Activated naive CD4-positive, alpha-beta T cell treated with Interleukin-2 at 50 U/mL for 16 hours (primary cell): ENCODE measurements around the gene SLC38A3.
"Not testable (repeated sequence)": the region's sequence is repeated elsewhere in the genome, so short reads cannot be mapped to it uniquely, and the experiment has no call there.

Source experiments
- DNase-seq: peaks from one replicate; pipeline ENCODE4 v3.0.0-alpha.2; 2020

The SLC38A3 gene

DNA sequence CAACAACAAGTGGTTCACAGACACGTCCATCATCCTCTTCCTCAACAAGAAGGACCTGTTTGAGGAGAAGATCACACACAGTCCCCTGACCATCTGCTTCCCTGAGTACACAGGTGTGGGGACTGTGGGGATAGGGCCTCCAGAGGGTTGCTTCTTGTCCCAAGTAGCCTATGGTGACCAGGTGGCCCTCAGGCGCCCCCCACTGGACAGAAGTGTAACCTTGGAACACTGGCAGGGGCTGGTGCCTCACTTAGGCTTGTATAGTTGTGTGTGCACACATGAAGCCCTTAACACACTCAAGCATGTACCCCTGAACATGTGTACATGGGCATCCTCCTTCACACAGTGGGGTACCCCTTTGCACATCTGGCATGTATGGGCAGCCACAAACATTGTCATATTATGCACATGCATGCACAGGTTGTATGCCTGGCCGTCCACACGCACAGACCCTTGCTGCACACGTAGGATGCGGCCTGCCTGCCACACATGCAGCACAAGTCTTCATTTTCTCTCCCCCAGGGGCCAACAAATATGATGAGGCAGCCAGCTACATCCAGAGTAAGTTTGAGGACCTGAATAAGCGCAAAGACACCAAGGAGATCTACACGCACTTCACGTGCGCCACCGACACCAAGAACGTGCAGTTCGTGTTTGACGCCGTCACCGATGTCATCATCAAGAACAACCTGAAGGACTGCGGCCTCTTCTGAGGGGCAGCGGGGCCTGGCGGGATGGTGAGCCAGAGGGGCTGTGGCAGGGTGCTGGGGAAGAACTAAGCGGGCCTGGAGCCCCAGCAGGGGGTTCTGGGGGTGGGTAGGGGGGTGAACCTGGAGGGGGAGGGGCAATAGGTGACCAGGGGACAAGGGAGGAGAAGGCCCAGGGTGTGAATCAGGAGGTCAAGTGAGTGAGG lies 52.2 kb downstream of the SLC38A3 start:
- DNase-seq, result peak; percentile 47

DNA sequence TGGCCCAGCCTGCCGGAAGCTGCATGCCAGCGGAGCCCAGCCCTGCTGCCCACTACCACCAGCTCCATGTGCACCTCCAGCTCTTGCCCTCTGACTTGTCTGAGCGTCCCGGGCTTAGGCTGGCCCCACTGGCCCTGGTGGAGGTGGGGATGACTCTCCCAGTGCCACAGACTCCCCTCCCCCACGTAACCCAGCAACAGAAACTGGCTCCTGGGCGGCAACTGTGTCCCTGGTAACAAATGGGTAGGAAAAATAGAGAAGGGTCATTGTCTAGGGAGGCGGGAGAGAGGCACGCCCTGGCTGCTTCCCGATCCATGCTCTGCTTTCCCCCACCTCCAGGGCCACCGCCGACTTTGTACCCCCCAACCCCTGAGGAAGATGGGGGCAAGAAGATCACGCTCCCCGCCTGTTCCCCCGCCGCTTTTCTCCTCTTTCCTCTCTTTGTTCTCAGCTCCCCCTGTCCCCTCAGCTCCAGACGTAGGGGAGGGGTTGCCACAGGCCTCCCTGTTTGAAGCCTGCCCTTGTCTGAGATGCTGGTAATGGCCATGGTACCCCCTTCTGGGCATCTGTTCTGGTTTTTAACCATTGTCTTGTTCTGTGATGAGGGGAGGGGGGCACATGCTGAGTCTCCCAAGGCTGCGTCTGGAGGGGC lies 53.1 kb downstream of the SLC38A3 start:
- no peak for DNase-seq

DNA sequence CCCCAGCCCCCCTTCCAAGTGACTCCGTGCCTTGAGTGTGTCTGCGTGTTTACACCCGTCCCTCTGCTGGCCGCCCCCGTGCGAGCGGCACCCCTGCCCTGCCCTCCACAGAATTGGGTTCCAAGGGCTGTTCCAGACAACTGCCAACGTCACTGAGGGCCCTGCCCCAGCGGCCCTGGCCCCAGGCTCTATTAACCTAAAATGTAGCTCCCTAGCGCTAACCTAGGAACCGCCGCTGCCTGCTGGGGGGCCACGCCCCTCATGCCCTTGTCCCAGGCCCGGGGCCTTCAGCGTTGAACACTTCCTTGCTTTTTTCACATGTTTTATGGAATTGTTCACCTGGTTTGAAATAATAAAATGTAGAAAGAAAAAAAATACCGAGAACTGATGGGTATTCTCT lies 53.9 kb downstream of the SLC38A3 start:
- DNase-seq, result no peak

DNA sequence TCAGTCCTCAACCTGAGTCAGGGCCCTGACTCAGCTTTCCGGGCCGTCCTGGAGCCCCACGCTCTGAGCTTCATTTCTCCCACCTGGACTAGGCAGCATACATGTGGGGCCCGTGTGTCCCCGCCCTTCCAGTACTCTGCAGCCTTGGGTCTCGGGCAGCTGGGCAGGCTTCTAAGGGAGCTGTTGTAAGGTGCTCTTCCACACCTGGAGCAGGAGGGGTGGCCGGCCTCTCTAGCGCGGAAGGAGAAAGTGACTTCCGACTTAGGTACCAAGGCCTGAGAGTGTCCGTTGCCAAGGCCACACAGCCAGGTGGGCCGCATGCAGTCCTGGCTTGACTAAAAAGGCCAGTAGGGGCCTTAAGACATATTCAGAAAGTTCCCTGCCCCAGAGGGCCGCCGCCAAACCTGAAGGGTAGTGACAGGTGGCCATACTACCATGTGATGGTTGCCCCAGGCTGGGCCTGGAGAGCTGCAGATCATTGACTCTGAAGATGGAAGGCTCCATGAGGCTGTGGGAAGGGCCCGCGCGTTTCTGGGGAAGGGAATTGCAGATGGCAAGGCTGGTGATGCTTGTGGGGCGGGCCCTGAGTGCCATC lies 54.5 kb downstream of the SLC38A3 start:
- DNase-seq, result no peak

DNA sequence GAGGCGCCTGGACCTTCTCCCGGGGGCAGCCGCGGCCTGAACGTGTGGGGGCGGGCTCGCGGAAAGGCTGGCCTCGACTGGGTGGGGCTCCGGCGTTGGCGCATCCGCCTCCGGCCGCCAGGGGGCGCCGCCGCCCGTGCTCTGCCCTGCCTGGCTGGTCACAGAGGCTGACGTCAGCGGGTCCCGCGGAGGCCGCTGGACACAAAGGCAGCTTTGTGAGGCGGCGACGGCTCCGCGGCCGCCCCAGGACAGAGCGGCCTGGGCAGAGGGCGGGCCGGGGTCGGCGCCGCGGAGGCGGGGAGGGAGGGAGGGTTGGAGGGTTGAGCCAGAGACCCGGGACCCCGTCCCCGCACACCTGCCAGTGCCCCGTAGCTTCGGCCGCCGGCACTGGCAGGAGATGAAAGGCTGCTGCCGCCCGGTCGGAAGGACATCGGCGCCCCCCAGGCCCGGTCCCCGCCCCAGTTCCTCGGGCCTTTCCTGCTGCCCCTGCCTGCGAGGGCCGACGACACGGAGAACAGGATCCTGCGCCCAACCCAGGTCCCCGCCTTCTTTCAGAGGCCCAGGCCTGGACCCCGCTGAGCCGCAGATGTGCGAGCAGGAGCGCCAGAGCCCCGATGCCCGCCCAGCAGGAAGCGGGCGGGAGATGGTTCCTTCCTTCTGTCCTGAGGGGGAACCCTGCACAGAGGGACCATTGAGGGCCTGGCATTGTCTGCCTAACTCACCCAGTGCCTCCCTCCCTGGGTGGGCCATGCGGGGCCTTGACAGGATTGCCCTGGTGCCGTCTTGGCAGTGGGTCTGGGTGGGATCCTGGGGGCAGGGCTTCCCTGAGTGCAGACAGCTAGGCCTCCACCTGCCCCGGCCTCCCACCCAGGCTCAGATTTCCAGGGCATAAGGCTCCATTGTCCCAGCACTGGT lies 55.2 kb downstream of the SLC38A3 start:
- peak; percentile 82 for DNase-seq

DNA sequence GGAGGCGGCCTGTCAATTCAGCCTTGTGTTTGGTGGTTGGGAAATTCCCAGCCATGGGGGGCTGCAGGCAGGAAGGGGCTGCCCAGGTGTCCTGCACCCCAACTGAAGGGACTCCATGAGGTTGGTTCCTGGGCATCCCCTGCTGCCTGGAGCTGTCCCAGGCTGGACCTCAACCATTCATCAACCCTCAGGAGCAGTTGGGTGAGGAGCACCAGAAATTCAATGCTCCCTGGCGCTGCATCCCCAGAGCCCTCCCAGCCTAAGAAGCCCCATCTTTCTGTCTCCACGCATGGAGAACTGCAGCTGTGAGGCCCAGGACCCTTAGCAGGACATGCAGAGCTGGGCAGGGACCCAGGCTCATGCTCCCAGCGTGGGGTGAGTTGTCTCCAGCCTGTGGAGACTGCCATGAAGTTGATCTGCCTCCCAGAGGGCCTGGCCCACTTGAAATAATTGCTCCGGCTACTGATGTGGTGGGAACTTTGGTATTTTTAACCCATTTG lies 55.9 kb downstream of the SLC38A3 start:
- no peak for DNase-seq

DNA sequence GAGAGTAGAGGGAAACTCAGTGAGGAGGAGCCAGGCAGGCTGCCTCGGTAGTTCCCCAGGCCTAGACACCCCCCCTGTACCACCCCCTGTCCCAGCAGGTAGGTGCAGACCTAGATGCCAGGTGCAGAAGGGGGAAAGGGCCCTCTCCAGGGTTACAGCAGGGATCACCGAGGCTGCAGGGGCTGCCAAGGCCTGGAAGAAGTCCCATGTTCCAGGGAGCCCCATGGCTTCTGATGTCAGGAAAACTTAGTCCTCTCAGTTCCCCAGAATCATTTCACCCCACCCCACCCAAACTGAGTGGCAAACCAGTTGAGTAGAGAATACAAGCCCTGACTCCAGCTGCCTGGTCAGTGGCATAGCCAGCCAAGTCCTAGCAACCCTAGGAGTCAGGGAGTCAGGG lies 56.4 kb downstream of the SLC38A3 start:
- DNase-seq, result no peak

DNA sequence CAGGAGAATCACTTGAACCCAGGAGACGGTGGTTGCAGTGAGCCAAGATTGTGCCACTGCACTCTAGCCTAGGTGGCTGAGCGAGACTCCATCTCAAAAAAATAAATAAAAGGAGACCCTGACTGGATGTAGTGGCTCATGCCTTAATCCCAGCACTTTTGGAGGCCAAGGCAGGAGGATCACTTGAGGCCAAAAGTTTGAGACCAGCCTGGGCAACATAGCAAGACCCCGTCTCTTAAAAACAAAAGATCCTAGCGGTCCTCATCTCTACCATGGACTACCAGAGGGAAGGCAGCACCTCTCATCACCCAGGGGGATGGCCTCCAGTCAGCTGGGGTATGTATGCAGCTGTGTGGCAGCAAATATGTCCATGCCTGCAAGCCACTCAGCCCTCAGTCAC lies 57.1 kb downstream of the SLC38A3 start:
- not testable (repeated sequence) for DNase-seq

DNA sequence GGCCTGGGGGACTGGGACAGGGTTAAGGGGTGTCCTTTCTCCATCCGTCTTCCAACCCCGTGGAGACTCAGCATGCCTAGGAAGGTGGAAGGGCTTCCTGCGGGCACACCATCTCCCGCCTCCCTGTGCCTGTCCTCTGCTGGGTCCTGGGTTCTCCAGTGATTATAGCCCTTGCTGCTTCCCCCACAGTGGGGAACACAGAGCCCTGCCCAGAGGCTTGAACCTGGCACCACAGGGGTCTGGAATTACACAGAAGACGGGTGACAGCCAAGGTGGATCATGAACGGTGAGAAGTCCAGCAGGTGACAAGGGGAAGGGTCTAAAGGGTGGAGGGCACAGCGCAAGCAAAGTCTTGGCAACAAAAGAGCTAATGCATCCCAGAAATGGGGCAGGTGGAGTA lies 57.7 kb downstream of the SLC38A3 start:
- no peak for DNase-seq

DNA sequence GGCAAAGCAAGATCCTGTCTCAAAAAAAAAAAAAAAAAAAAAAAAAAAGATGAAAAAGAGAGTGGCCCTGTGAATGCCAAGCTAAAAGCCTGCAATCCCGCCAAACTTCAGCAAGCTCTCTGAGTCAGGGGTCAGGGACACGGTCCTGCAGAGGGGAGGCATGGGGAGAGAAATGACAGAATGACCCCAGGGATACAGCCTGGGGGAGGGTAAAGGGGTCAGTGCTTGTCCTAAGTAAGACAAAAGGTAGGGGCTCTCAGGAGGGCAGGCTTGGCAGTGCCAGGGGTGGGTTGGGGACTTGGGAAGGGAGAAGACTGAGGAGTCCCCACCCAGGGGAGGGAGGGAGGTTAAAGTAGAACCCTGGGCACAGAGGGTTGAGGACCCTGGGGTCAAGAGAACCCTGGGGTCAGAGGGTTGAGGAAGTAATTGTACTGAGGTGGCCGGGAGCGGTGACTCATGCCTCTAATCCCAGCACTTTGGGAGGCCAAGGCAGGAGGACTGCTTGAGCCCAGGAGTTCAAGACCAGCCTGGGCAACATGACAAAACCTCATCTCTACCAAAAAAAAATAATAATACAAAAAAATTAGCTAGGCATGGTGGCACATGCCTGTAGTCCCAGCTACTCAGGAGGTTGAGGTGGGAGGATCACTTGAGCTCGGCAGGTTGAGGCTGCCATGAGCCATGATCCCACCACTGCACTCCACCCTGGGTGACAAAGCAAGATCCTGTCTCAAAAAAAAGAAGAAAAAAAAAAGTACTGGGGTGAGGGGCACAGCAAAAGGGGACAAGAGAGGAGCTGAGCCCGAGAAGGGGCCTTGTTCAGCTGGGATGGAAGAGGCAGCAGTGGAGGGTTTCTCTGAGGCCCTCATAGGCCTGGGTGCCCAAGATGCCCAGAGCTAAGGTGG lies 58.7 kb downstream of the SLC38A3 start:
- DNase-seq, result no peak

DNA sequence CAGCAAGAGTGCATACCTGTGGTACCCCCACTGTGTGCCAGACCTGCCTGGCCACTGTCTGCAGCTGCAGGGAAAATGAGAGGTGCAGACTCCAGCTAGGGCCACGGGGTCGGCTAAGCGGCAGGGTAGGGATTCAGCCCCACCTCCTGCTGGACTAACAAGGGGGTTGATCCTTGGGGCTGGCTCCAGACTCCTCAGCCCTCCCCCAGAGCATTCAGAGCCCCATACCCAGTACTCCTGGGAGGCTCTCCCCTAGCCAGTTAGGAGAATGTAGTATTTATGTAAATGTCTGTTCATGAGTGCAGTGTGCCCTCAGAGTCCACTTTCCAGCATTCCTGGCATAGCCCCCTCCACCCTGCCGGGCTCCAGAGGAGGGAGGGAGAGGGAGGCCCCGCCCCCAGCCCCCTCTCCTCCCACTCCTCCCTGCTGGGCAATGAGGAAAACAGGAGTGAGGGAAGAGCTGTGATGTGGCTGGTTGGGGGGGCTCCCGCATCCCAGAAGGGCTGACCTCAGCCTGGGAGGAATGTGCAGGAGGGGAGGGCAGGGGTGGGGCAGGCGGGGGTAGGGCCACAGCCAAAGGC lies 59.4 kb downstream of the SLC38A3 start:
- DNase-seq, result no peak

DNA sequence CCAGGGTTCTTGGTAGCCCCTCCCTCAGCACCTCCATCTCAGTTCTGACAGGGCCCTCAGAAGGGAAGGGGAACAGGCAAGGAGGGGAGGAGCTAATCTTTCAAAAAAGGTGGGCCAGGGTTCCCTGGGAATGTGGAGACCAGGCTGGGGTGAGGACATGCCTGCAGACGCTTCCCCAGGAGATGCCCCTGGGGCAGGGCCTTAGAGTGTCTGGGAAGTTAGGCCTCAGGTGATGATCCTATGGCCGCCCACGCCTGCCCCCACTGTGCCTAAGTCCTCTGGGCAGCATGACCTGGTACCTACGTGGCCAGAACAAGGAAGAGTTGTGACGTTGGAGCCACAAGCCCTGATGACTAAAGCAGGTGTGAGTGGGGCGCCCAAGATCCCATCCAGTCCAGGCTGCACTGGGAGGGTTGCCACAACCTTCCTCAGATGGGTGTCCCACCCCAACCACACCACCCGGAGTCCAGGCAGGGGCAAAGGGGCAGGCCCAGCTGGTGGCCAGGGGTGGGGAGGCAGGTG lies 60.0 kb downstream of the SLC38A3 start:
- no peak for DNase-seq

DNA sequence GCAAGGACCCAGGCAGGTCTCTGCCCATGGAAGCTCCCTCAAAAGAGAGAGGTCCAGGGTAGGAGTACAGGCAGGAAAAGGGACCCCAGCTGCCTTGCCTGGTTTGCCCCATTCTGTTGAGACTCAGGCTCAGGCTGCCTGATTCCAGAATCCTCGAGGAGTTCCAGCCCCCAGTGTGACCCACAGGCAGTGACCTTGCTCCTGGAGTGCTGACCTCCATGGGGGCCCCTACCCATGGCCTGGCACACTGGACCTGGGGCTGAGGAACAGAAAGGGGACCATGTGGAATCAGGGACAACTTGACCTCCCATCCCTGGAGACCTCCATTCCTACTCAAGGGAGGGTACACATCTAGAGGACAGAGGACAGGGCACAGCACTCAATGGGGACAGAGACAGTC lies 60.5 kb downstream of the SLC38A3 start:
- DNase-seq, result no peak

DNA sequence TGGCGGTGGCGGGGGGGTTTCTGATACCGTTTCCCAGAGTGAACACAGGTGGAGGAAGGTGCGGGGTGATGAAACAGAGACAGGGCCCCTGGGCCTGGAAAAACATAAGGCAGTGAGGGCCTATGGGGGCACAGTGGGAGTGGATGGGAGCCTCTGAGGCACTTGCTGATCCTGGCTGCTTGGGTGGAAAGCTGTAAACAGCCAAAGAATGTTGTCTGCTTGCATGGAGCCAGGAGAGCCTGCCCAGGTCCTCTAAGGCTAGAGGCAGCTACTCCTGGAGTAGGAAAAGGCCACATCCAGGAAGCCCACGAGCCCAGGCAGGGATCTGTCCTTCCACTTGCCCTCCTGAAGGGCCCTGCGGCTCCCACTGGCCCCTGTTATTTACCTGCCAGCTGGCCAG lies 60.9 kb downstream of the SLC38A3 start:
- DNase-seq, result no peak

DNA sequence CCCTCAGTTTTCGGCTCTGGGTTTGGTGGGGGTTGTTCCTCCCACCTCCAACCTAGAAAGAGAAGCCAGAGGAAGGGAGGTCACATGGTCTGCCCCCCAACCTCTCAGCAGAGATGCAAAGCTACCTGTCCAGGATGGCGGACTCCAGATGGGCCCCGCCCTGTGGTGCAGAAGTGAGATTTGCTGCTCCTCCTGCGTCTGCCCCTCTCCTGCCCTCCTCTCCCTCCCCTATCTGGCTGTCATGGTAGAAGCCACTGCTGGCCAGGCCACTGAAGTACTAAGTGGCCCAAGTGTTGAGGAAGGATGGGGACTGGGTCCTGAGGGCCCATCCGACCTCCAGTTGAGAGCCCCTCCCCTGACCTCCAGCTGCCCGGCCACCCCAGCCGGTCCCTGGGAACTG lies 61.8 kb downstream of the SLC38A3 start:
- DNase-seq, result no peak

DNA sequence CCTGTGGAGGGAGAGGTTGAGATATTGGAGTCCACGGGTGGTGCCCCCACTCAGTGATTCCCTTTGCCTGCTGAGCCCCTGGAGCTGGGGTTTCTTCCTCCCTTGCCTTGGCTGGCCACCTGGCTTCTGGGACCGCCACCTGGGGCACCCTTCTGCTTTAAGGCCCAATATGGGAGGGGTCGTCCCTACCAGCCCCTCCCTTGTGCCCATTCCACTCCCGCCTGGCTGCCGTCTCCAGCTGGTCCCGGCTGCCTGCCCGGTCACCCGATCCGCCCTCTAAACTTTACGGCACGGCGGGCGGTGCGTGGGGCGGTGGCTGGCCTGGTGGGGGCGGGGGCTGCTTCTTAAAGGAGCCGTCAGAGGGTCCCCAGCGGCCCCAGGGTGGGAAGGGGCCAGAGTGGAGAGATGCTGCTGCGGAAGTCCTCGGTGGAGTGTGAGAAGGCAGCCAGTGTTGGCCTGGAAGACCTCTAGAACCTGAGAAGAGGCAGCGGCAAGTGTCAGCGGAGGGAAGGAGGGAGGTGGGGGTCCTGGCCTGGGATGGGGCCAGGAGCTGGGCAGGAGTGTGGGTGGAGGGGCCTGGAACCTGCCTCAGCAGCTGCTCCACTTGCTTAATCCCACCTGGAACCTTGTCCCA lies 62.3 kb downstream of the SLC38A3 start:
- DNase-seq, result no peak

DNA sequence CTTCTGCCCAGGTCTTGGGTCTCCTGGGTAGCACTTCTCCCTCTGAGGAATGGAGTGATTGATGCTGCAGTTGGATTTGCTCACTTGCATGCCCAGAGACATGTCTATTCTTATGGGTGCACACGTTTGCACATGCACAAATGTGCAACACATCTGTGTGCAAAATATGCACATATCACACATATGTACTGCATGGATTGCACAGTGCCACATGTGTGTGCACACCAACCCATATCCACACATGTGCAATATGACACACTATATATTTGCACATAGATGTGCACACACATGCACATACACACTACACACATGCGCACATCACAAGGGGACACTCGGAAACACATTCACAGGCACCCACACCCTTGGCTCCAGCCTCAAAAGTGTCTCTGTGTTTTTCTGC lies 63.2 kb downstream of the SLC38A3 start:
- no peak for DNase-seq

DNA sequence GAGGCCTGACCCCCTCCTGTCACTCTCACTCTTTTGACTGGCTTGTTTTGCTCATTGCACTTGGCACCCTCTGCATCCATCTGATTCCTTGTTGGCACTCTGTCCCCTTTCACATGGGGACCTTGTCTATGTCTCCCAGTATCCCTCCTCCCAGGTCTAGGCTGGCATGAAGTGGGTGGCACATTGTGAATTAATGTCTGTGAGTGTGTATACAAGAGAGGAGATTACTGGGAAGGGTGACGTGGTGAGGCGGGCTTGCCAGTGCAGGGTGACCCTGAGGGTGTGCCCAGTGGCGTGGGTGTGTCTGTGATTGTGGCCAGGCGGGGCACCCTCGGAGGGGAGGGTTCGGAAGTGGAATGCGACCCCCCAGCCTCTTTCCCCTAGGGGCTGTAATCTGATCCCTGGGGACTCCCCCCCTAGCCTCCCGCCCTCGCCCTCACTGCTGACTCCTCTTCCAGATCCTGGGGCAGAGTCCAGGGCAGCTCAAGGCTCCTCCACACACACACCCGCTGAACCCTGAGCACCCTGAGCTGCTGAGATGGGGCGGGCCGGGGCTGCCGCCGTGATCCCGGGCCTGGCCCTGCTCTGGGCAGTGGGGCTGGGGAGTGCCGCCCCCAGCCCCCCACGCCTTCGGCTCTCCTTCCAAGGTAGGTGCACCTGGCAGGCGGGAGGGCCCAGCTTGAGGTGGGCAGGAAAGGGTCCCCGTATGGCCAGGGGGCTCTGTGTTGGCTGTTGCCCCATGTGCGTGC lies 63.8 kb downstream of the SLC38A3 start, which contains the start of gene SEMA3B:
Gene SEMA3B, plus strand, starts transcription at position 445 of the 749 bp plus-strand sequence. Its CDS starts 94 bp downstream, at position 539.
- no peak for DNase-seq

DNA sequence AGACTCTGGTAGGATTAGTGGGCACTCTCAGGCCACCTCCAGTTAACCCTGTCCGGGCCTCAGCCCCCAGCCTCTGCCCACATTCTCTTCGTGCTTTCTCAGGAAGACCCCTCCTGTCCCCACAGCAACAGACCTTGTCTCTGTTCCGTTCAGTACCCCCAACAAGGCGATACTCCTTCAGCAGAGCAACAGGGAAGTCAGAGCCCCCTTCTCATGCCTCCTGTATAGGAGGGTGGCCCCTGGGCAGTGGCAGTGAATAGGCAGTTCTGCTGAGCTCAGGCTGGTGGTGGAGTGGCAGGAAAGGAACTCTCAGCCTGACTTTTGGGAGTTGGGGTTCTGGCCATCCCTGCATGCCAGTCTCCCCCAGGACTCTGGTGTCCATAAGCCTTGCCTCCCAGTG lies 64.4 kb downstream of the SLC38A3 start:
- no peak for DNase-seq
